GM12878 (cell line): Measurements from ENCODE around the gene RSL24D1. TPM values are rescaled to one million over a fixed set of nuclear protein-coding genes. Genes with fewer than 3 reads are reported as not detected.

Experiments
- ATAC-seq: fragments of 200-7000 bp; cut with Tn5 transposase; 3 replicates; pipeline ENCODE4 v1.9.1; 2020; ENCODE audit warnings: mild to moderate bottlenecking, moderate library complexity
- BruUV-seq: library from RNA; stranded (reverse); fragments of 400-500 nt; replicated peaks from 2 replicates; lab custom pipeline; 2021; lab: Mats Ljungman, UMichigan
- CTCF ChIA-PET: fragments of 300-600 bp; sonication (Branson Sonifier 250); formaldehyde crosslinking; extraction: SDS; loops from one replicate; lab custom pipeline; 2021; ENCODE audit warnings: inconsistent platforms; lab: Yijun Ruan, JAX
- POLR2A ChIA-PET: fragments of 350-600 bp; formaldehyde crosslinking; extraction: SDS; loops from one replicate; lab custom pipeline; 2021; ENCODE audit warnings: inconsistent platforms; lab: Charles Lee
- RAD21 ChIA-PET: fragments of 300-600 bp; sonication (Branson Sonifier 250); formaldehyde crosslinking; loops from one replicate; lab custom pipeline; 2023; ENCODE audit warnings: antibody characterized with exemption; ENCODE audit not compliant: unreplicated experiment; lab: Charles Lee
- SMC1A ChIA-PET: fragments of 300-600 bp; sonication (Branson Sonifier 250); formaldehyde crosslinking; loops from one replicate; lab custom pipeline; 2023; ENCODE audit not compliant: unreplicated experiment, uncharacterized antibody; lab: Charles Lee
- DNase-seq: peaks from one replicate; pipeline ENCODE4 v3.0.0-alpha.2; 2011; ENCODE audit warnings: low read depth, low spot score
- FAIRE-seq: peaks from 3 replicates; lab custom pipeline; 2011; peaks lifted over from hg19 to GRCh38; lab: Jason Lieb, UNC
- H2AFZ ChIP-seq: 2 replicates; pipeline ENCODE4 v1.6.0; 2011; ENCODE audit warnings: low read depth, low read length, control low read depth; ENCODE audit not compliant: control insufficient read depth
- H3K27ac ChIP-seq: 2 replicates; pipeline ENCODE4 v1.5.1; 2011; ENCODE audit warnings: control low read depth; ENCODE audit not compliant: control insufficient read depth, insufficient read depth
- H3K27me3 ChIP-seq, 2 experiments: replicated peaks in 1 of 2; 2 replicates each; pipeline versions ENCODE4 v1.6.0 to v1.6.1; 2011; ENCODE audit warnings: low read length in 1 of 2; ENCODE audit not compliant: control insufficient read depth in 2 of 2, insufficient read depth in 2 of 2
- H3K36me3 ChIP-seq, 2 experiments: 2 replicates each; pipeline ENCODE4 v1.5.1; 2011; ENCODE audit warnings: low read length in 1 of 2; ENCODE audit not compliant: control insufficient read depth in 2 of 2, insufficient read depth in 2 of 2
- H3K4me1 ChIP-seq: 2 replicates; pipeline ENCODE4 v1.6.1; 2011; ENCODE audit warnings: mild to moderate bottlenecking, low read length, moderate library complexity, mixed read lengths; ENCODE audit not compliant: control insufficient read depth, insufficient read depth
- H3K4me2 ChIP-seq: 2 replicates; pipeline ENCODE4 v1.6.0; 2011; ENCODE audit warnings: control low read depth; ENCODE audit not compliant: control insufficient read depth, insufficient read depth
- H3K4me3 ChIP-seq: fragments of 200-600 bp; sonication (generic); 2 replicates; pipeline ENCODE4 v1.5.1; 2016
- H3K79me2 ChIP-seq: 2 replicates; pipeline ENCODE4 v1.6.0; 2011; ENCODE audit warnings: low read length; ENCODE audit not compliant: control insufficient read depth, insufficient read depth
- H3K9ac ChIP-seq: 2 replicates; pipeline ENCODE4 v1.8.0; 2011; ENCODE audit warnings: low read length, control low read depth, mixed read lengths; ENCODE audit not compliant: control insufficient read depth, insufficient read depth
- H3K9me3 ChIP-seq: replicated peaks from 3 replicates; pipeline ENCODE4 v1.5.1; 2011; ENCODE audit warnings: mild to moderate bottlenecking, low read length; ENCODE audit not compliant: control insufficient read depth, insufficient read depth
- H4K20me1 ChIP-seq: 2 replicates; pipeline ENCODE4 v1.6.0; 2011; ENCODE audit not compliant: control insufficient read depth, insufficient read depth
- BMI1 ChIP-seq: fragments of 450-650 bp; IDR thresholded peaks from 2 replicates; pipeline ENCODE4 v1.6.1; 2016; ENCODE audit warnings: mild to moderate bottlenecking, moderate library complexity, borderline replicate concordance
- E2F4 ChIP-seq: IDR thresholded peaks from 2 replicates; pipeline ENCODE4 v1.6.1; 2012; ENCODE audit warnings: low read depth, low read length, improper control_type of control experiment
- EGR1 ChIP-seq, 2 experiments: IDR thresholded peaks; 1 replicate in 1 of 2; 2 replicates in 1 of 2; pipeline ENCODE4 v1.6.1; 2011 to 2012; ENCODE audit warnings: low read depth in 2 of 2, low read length in 2 of 2, borderline replicate concordance in 1 of 2, mild to moderate bottlenecking in 1 of 2, moderate library complexity in 1 of 2
- ESRRA ChIP-seq: IDR thresholded peaks from 2 replicates; pipeline ENCODE4 v1.6.1; 2012; ENCODE audit warnings: mild to moderate bottlenecking, low read length, improper control_type of control experiment
- EZH2 ChIP-seq: IDR thresholded peaks from 2 replicates; pipeline ENCODE4 v1.6.1; 2012; ENCODE audit warnings: low read depth, mild to moderate bottlenecking, control low read depth, inconsistent platforms, low read length, borderline replicate concordance; ENCODE audit not compliant: control insufficient read depth
- IRF5 ChIP-seq: fragments of 450-650 bp; IDR thresholded peaks from 2 replicates; pipeline ENCODE4 v1.6.1; 2017; ENCODE audit warnings: borderline replicate concordance
- MYB ChIP-seq: fragments of 150-350 bp; IDR thresholded peaks from 2 replicates; pipeline ENCODE4 v1.6.1; 2014; ENCODE audit warnings: mild to moderate bottlenecking, low read depth, low read length, borderline replicate concordance
- MYC ChIP-seq: IDR thresholded peaks from 2 replicates; pipeline ENCODE4 v1.6.1; 2011; ENCODE audit warnings: mild to moderate bottlenecking, low read length, moderate library complexity, inconsistent platforms; ENCODE audit not compliant: insufficient read depth, insufficient replicate concordance, insufficient read length, severe bottlenecking
- NFIC ChIP-seq: IDR thresholded peaks from 2 replicates; pipeline ENCODE4 v1.6.1; 2012; ENCODE audit warnings: low read depth, mild to moderate bottlenecking, inconsistent platforms, low read length, moderate library complexity
- NFYB ChIP-seq: IDR thresholded peaks from 2 replicates; pipeline ENCODE4 v1.6.1; 2011; ENCODE audit warnings: low read depth, mild to moderate bottlenecking, low read length, improper control_type of control experiment, moderate library complexity; ENCODE audit not compliant: insufficient read depth
- NR2F1 ChIP-seq: fragments of 450-650 bp; conservative IDR thresholded peaks from 2 replicates; pipeline ENCODE4 v1.6.1; 2017; ENCODE audit warnings: mild to moderate bottlenecking
- PAX8 ChIP-seq: fragments of 450-650 bp; IDR thresholded peaks from 2 replicates; pipeline ENCODE4 v1.6.1; 2017; ENCODE audit warnings: mild to moderate bottlenecking, moderate library complexity
- RELB ChIP-seq: fragments of 450-650 bp; IDR thresholded peaks from 2 replicates; pipeline ENCODE4 v1.6.1; 2017; ENCODE audit warnings: low read depth, mild to moderate bottlenecking, moderate library complexity
- RFX5 ChIP-seq: IDR thresholded peaks from 2 replicates; pipeline ENCODE4 v1.6.1; 2011; ENCODE audit warnings: low read depth, low read length, improper control_type of control experiment
- SMARCA5 ChIP-seq: fragments of 450-650 bp; IDR thresholded peaks from 2 replicates; pipeline ENCODE4 v1.6.1; 2017; ENCODE audit warnings: mild to moderate bottlenecking
- SREBF1 ChIP-seq: IDR thresholded peaks from 2 replicates; pipeline ENCODE4 v1.6.1; 2012; ENCODE audit warnings: mild to moderate bottlenecking, low read length
- STAT1 ChIP-seq: fragments of 450-650 bp; conservative IDR thresholded peaks from 2 replicates; pipeline ENCODE4 v1.6.1; 2014; ENCODE audit warnings: antibody characterized with exemption, mild to moderate bottlenecking
- WRNIP1 ChIP-seq: IDR thresholded peaks from 2 replicates; pipeline ENCODE4 v1.6.1; 2011; ENCODE audit warnings: low read depth, low read length, improper control_type of control experiment, borderline replicate concordance
- ZNF217 ChIP-seq: fragments of 450-650 bp; IDR thresholded peaks from 2 replicates; pipeline ENCODE4 v1.6.1; 2017; ENCODE audit warnings: antibody characterized with exemption, mild to moderate bottlenecking
- ZSCAN29 ChIP-seq: fragments of 450-650 bp; IDR thresholded peaks from 2 replicates; pipeline ENCODE4 v1.6.1; 2017; ENCODE audit warnings: mild to moderate bottlenecking, moderate library complexity
- in situ Hi-C: fragments of 300-500 bp; cut with MboI; formaldehyde crosslinking; loops from 9 replicates; pipeline ENCODE4 v1.14.3; 2018; ENCODE audit warnings: mixed read lengths
- intact Hi-C: fragments of 100-400 bp; cut with micrococcal nuclease; formaldehyde crosslinking; loops from one replicate; pipeline ENCODE4 v1.14.2; 2022; ENCODE audit not compliant: unreplicated experiment
- polyA plus RNA-seq, 11 experiments: library from polyadenylated mRNA; depleted of rRNA in 4 of 11; unstranded in 6 of 11; stranded (reverse) in 5 of 11; fragments of >200 nt; fragmentation: Nextera tagmentation in 4 of 11; fragmentation: Illumina TruSeq in 1 of 11; extraction: Ambion mirVana in 4 of 11; extraction: Trizol in 1 of 11; gene quantifications; 1 replicate in 1 of 11; 2 replicates in 10 of 11; pipeline versions ENCODE4 v1.2.1 to v1.2.3, GENCODE V29; 2011 to 2016; ENCODE audit warnings: inconsistent platforms in 2 of 11, missing spikeins in 2 of 11, low read depth in 1 of 11
- total RNA-seq, 4 experiments: library from RNA; depleted of rRNA in 3 of 4; stranded (reverse); fragments of >200 nt in 3 of 4; fragmentation: Illumina TruSeq in 1 of 4; extraction: Trizol in 1 of 4; gene quantifications; 2 replicates each; pipeline versions ENCODE4 v1.2.1 to v1.2.3, GENCODE V29; 2013 to 2021

The RSL24D1 gene
- total and polyA plus RNA-seq, 10 of the 15 experiments (the other 5 are each of a cell fraction or from before 2014, with no cell fraction given), result 94.9 to 249 (median 121) TPM

- TF ChIP-seq E2F4, result no peak
- no peak for TF ChIP-seq ZNF217
- TF ChIP-seq SMARCA5, result no peak
Observed at GRCh38 chr15:55183679-55184078, 13.1 kb downstream of the RSL24D1 start (continued).

- no peak overlapping the region for H3K4me2 ChIP-seq
- in situ Hi-C loops, result no loop called here
- FAIRE-seq (no peak), ATAC-seq (no peak), DNase-seq (no peak)
- no peak overlapping the region for H3K4me3 ChIP-seq
- ChIA-PET SMC1A (interaction anchor here (0.7 to 3.7 kb wide), 4 partner anchors 10 to 1216 kb away, joined by 3 to 13 read pairs (median 3); no protein-coding TSS in a partner anchor), RAD21 (interaction anchor here (1.4 kb wide), 1 partner anchor 1216 kb away, joined by 3 read pairs; no protein-coding TSS in a partner anchor), POLR2A (no interaction called here), CTCF (interaction anchor here (0.7 to 3.8 kb wide), 4 partner anchors 10 to 1216 kb away, joined by 3 to 17 read pairs (median 5); partner anchors contain the start of genes PIGB and PIGBOS1)
- H3K27me3 ChIP-seq, result no peaks in the 10 kb centered on the region
- H3K4me1 ChIP-seq, result no peaks in the 10 kb centered on the region
- BruUV-seq, result no TSS peak
- no peak overlapping the region for H2AFZ ChIP-seq
- H3K36me3 ChIP-seq, result peaks cover 0 to 11% of the 10 kb centered on the region in 2 experiments; a peak in 1 of 4 replicates
- H4K20me1 ChIP-seq, result no peaks in the 10 kb centered on the region
- no peaks in the 10 kb centered on the region for H3K9me3 ChIP-seq
- no peak overlapping the region for H3K27ac ChIP-seq
- H3K9ac ChIP-seq, result no peak overlapping the region
- no peaks in the 10 kb centered on the region for H3K79me2 ChIP-seq
- intact Hi-C loops, result no loop called here
- TF ChIP-seq STAT1, result no peak
- no peak for TF ChIP-seq BMI1
- no peak for TF ChIP-seq PAX8
- TF ChIP-seq EZH2, result no peak
- TF ChIP-seq NFYB, result no peak
- no peak for TF ChIP-seq RELB
- no peak for TF ChIP-seq MYC
- no peak for TF ChIP-seq SREBF1
- TF ChIP-seq MYB, result no peak
- no peak for TF ChIP-seq NFIC
- no peak for TF ChIP-seq ZSCAN29
- no peak for TF ChIP-seq EGR1 (IDR thresholded peaks at IDR 0.05; ENCODE audit: borderline replicate concordance in 1 of 2, low read depth in 2 of 2, low read length in 2 of 2)
- no peak for TF ChIP-seq RFX5
- TF ChIP-seq IRF5, result no peak
- no peak for TF ChIP-seq NR2F1
- TF ChIP-seq WRNIP1, result no peak
- no peak for TF ChIP-seq ESRRA
Observed at GRCh38 chr15:55179141-55179540, 17.6 kb downstream of the RSL24D1 start.
